GM04503 (cell line): ENCODE measurements around the gene APLP1.
"Not testable (repeated sequence)": the region's sequence is repeated elsewhere in the genome, so short reads cannot be mapped to it uniquely, and the experiment has no call there.

Source experiments
- DNase-seq: peaks from one replicate; pipeline ENCODE4 v3.0.0-alpha.2; 2012; ENCODE audit warnings: low read depth

Gene APLP1

GRCh38 chr19:35904311-35905068 is 36.1 kb downstream of the APLP1 start:
- DNase-seq: no peak

DNA sequence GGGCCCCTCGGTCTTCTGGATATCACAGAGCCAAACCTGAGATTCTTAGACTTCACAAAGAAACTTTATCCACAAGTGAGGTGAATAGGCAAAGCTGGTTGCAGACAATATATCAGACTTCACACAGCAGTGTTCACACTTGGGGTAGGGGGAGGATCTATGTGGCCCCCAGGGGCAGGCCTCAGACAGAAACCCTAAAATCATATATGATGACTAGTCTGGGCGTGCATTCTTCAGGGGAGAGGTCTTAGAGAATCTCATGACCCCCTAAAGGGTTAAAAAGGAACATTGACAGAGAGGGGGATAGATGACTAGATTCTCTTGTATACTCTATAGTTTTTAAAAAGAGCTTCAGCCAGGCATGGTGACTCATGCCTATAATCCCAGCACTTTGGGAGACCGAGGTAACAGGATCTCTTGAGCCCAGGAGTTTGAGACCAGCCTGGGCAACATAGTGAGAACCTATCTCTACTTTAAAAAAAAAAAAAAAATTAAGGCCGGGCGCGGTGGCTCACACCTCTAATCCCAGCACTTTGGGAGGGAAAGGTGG is 36.9 kb downstream of the APLP1 start:
- no peak for DNase-seq

- DNase-seq: no peak
Measured at GRCh38 chr19:35907377-35907745, 39.0 kb downstream of the APLP1 start.

DNA sequence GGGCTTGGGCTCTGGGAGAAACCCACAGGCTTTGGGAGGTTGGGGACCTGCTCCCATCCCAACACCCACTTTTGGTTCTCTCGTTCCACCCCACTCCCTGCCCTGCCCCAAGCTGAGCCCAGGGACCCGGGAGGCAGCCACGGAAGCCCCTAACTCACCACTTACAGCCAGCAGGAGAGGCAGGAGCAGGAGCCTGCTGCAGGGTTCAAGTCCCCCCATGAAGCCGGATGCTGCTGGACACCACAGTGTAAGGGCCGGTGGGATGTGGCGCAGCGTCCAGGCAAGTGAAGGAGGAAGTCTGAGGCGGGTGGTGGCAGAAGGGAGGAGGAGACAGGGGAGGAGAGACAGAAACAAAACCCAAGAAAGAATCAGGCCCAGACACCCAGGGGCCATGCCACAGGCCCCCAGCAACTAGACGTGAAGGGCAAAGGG is 39.7 kb downstream of the APLP1 start, which contains the start of gene TYROBP:
TSS of gene TYROBP (minus strand) at position 286 of the 432 bp plus-strand sequence. CDS start at position 219, 67 bp downstream.
- no peak for DNase-seq

DNA sequence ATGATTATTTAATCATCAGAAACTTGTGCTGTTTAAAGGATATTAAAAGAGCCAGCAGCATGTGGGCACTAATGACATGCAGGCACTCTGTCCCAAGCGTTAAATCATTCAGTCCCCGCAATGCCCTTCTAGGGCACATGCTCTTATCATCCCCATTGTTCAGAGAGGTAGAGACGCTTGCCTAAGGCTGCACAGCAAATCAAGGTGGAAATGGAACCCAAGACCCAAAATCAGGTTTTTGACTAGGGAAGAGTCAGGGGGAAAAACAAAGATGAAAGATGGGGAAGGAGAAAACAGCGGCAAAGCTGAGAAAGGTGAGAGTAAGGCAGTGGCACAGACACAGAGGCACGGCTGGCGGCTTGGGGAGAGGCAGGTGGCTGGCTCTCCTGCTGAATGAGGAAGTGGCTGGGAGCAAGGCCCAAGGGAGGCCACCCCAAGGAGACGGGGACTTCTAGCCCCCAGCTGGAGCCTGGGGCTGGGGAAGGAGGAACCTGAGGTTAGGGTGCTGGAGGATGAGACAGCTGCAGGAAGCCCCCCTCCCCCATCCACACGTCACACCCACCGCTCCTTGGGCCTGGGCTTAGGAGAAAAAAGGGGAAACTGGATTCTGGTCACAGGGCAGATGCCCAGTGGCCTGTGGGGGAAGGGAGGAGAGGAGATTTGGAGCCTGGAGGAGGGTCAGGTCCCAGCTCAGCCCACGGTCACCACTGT is 40.8 kb downstream of the APLP1 start:
- DNase-seq: no peak

GRCh38 chr19:35909684-35910035 is 41.3 kb downstream of the APLP1 start:
- no peak for DNase-seq

- not testable (repeated sequence) for DNase-seq
Measured at GRCh38 chr19:35910355-35910754, 42.0 kb downstream of the APLP1 start.

DNA sequence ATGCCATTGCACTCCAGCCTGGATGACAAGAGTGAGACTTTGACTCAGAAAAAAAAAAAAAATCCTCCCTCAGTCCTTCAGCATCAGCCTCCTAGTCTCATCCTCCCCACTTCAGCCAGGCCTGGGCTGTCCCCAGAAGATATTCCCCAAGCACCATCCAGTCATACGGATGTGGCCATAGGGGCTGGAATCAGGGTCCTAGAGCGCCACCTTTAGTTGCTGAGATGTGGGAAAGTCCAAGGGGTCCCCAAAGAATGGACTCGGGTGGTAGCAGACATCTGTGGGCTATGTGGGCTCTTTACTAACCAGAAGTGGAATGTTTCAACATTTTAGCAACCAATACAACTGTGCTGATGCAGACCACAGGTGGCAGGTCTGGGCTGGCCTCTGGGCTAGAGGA is 42.8 kb downstream of the APLP1 start:
- DNase-seq: no peak

DNA sequence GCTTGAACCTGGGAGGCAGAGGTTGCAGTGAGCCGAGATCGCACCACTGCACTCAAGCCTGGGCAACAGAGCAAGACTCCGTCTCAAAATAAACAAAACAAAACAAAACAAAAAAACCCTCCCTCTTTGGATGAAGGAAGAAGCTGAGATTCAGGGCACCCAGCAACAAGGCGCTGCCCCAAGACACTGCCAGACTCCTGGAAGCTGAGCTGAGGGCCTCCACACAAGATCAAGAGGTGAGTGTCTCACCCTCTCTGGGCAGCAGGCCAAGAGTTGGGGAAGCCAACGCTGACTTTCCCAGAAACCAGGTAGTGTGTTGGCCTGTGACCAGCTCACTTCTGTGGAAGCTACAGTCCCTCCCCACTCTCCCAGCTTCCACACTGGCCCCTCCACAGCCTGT is 43.4 kb downstream of the APLP1 start:
- no peak for DNase-seq

GRCh38 chr19:35913589-35913988 is 45.2 kb downstream of the APLP1 start:
- DNase-seq: no peak

DNA sequence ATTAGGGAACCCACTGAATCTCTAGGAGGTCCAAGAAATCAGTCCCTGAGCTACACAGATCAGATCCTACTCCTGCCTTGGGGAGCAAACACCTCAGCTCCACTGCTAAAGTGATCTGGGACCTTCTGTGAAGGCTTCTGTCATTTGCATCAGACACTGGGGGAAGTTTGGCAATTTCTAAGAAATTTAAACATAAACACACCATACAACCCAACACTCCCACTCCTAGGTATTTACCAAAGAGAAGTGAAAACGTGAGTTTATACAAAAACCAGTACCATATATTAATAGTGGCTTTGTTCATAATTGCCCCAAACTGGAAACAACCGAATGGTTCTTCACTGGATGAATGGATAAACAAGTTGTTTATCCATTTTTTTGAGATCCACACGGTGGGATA is 47.1 kb downstream of the APLP1 start:
- no peak for DNase-seq

- DNase-seq: no peak
Measured at GRCh38 chr19:35919306-35919705, 50.9 kb downstream of the APLP1 start.

DNA sequence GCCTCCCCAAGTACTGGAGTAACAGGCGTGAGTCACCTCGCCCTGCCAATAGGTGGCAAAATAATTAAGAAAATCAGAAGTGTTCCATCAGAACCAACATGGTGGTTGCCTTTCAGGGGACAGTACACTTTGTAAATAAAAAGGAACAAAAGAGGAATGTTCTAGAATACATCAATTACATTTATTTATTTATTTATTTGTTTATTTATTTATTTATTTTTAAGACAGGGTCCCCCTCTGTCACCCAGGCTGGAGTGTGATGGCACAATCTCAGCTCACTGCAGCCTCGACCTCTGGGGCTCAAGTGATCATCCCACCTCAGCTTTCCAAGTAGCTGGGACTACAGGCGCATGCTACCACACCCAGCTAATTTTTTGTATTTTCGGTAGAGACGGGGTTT is 52.6 kb downstream of the APLP1 start:
- DNase-seq: no peak

- DNase-seq: no peak
Measured at GRCh38 chr19:35925501-35925900, 57.1 kb downstream of the APLP1 start.

DNA sequence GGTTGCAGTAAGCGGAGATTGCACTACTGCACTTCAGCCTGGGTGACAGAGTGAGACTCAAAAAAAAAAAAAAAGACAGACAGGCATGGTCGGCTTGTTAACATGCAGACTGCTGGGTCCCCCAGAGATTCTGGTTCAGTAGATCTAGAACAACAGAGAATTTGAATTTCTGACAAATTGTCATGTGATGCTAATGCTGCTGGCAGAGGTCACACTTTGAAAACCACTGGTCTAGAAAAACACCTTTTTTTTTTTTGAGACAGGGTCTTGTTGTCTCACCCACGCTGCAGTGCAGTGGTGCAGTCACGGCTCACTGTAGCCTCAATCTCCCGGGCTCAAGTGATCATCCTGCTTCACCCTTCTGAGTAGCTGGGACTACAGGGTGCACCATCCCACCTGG is 60.1 kb downstream of the APLP1 start:
- no peak for DNase-seq
